ENCODE data around the gene CUEDC1.

DNA sequence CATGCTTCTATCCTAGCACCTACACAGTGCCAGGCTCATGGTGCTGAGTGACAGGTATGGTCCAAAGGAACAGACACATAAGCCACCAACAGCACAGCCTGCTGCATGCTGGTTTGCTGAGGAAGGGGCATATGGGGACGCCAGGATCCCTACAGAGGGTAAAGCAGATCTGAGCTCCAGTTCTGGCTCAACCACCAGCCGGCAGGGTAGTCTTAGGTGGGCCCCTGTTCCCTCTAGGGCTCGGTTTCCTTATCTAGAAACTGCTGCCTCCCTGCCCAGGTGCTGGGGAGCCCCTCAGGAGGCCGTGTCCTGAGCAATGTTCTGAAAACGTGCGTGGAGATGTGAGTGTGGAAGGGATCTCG, 81.2 kb downstream of the CUEDC1 start:
- TF ChIP-seq, protein P1, sequence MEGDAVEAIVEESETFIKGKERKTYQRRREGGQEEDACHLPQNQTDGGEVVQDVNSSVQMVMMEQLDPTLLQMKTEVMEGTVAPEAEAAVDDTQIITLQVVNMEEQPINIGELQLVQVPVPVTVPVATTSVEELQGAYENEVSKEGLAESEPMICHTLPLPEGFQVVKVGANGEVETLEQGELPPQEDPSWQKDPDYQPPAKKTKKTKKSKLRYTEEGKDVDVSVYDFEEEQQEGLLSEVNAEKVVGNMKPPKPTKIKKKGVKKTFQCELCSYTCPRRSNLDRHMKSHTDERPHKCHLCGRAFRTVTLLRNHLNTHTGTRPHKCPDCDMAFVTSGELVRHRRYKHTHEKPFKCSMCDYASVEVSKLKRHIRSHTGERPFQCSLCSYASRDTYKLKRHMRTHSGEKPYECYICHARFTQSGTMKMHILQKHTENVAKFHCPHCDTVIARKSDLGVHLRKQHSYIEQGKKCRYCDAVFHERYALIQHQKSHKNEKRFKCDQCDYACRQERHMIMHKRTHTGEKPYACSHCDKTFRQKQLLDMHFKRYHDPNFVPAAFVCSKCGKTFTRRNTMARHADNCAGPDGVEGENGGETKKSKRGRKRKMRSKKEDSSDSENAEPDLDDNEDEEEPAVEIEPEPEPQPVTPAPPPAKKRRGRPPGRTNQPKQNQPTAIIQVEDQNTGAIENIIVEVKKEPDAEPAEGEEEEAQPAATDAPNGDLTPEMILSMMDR (conservative IDR thresholded peaks at IDR 0.05; ENCODE audit: low read depth, low read length) = no peak
- no peak for TF ChIP-seq EZH2 (IDR thresholded peaks at IDR 0.05; ENCODE audit: borderline replicate concordance, low read depth, low read length, poor library complexity, severe bottlenecking)
